HG03045 (cell line): ENCODE data around the gene CPEB1.

Experiments
- ATAC-seq: cut with Tn5 transposase; IDR thresholded peaks from one replicate; pipeline ENCODE4 v1.9.1; 2021; ENCODE audit warnings: mild to moderate bottlenecking, moderate library complexity; ENCODE audit not compliant: unreplicated experiment

Gene CPEB1

GRCh38 chr15:82647045-82647834, at the start of gene CPEB1:
Gene CPEB1 (minus strand): TSS chr15:82647363. CDS start chr15:82628459, 18,904 bp downstream.
- ATAC-seq: peak; percentile 45

GRCh38 chr15:82692171-82692570, 45.0 kb upstream of the CPEB1 start:
- ATAC-seq: no peak

- ATAC-seq: no peak
Observed at GRCh38 chr15:82689147-82689546, 42.0 kb upstream of the CPEB1 start.

- ATAC-seq: no peak
Observed at GRCh38 chr15:82688691-82689090, 41.5 kb upstream of the CPEB1 start.

- no peak for ATAC-seq
Observed at GRCh38 chr15:82681371-82681770, 34.2 kb upstream of the CPEB1 start.

- ATAC-seq: peak; percentile 72
Observed at GRCh38 chr15:82680200-82681102, 33.3 kb upstream of the CPEB1 start.

GRCh38 chr15:82679626-82680199, 32.5 kb upstream of the CPEB1 start:
- ATAC-seq: no peak

- no peak for ATAC-seq
Observed at GRCh38 chr15:82677720-82678323, 30.7 kb upstream of the CPEB1 start.

GRCh38 chr15:82674873-82675272, 27.7 kb upstream of the CPEB1 start:
- ATAC-seq: no peak

GRCh38 chr15:82670699-82671098, 23.5 kb upstream of the CPEB1 start:
- ATAC-seq: no peak

GRCh38 chr15:82666606-82667005, 19.4 kb upstream of the CPEB1 start:
- no peak for ATAC-seq

GRCh38 chr15:82664021-82664420, 16.9 kb upstream of the CPEB1 start:
- no peak for ATAC-seq

GRCh38 chr15:82663186-82663600, 16.0 kb upstream of the CPEB1 start:
- ATAC-seq: no peak

GRCh38 chr15:82662641-82663040, 15.5 kb upstream of the CPEB1 start:
- ATAC-seq: no peak

GRCh38 chr15:82660378-82660777, 13.2 kb upstream of the CPEB1 start:
- no peak for ATAC-seq

GRCh38 chr15:82656641-82657266, 9.6 kb upstream of the CPEB1 start:
- no peak for ATAC-seq

GRCh38 chr15:82655606-82656005, 8.4 kb upstream of the CPEB1 start:
- no peak for ATAC-seq

GRCh38 chr15:82653483-82654168, 6.5 kb upstream of the CPEB1 start:
- ATAC-seq: no peak

- no peak for ATAC-seq
Observed at GRCh38 chr15:82651708-82652107, 4.5 kb upstream of the CPEB1 start.

GRCh38 chr15:82650046-82650670, 3.0 kb upstream of the CPEB1 start:
- no peak for ATAC-seq
